HG03378 (cell line): Measurements from ENCODE around the gene SAMD4B.

Experiments
- ATAC-seq: cut with Tn5 transposase; IDR thresholded peaks from one replicate; pipeline ENCODE4 v1.9.1; 2021; ENCODE audit warnings: mild to moderate bottlenecking, moderate library complexity; ENCODE audit not compliant: unreplicated experiment

The SAMD4B gene

GRCh38 chr19:39407410-39407659 lies 65.1 kb downstream of the SAMD4B start:
- ATAC-seq = no peak

- no peak for ATAC-seq
Observed at GRCh38 chr19:39407660-39408391, 65.6 kb downstream of the SAMD4B start.

- ATAC-seq = no peak
Observed at GRCh38 chr19:39408392-39409207, 66.4 kb downstream of the SAMD4B start.

GRCh38 chr19:39409208-39410016 lies 67.2 kb downstream of the SAMD4B start:
- ATAC-seq = no peak

- no peak for ATAC-seq
Observed at GRCh38 chr19:39410017-39410830, 68.0 kb downstream of the SAMD4B start.

- ATAC-seq = no peak
Observed at GRCh38 chr19:39410831-39411080, 68.5 kb downstream of the SAMD4B start.

- ATAC-seq = no peak
Observed at GRCh38 chr19:39411081-39411831, 69.0 kb downstream of the SAMD4B start.

GRCh38 chr19:39411832-39412099 lies 69.5 kb downstream of the SAMD4B start:
- ATAC-seq = peak; percentile 37

GRCh38 chr19:39412100-39412866 lies 70.1 kb downstream of the SAMD4B start, which contains the start of gene PLEKHG2:
PLEKHG2 (plus strand) TSS chr19:39412669; CDS start chr19:39414087, 1,418 bp downstream.
- peak; percentile 63 for ATAC-seq

GRCh38 chr19:39412867-39413271 lies 70.6 kb downstream of the SAMD4B start:
- ATAC-seq = no peak

- no peak for ATAC-seq
Observed at GRCh38 chr19:39413272-39413910, 71.2 kb downstream of the SAMD4B start.

GRCh38 chr19:39413911-39414608 lies 71.8 kb downstream of the SAMD4B start:
- ATAC-seq = no peak

- no peak for ATAC-seq
Observed at GRCh38 chr19:39415111-39416046, 73.2 kb downstream of the SAMD4B start.

- no peak for ATAC-seq
Observed at GRCh38 chr19:39416152-39417120, 74.2 kb downstream of the SAMD4B start.

GRCh38 chr19:39417463-39418181 lies 75.4 kb downstream of the SAMD4B start:
- no peak for ATAC-seq

GRCh38 chr19:39419003-39419402 lies 76.8 kb downstream of the SAMD4B start:
- ATAC-seq = no peak
